Muscle layer of colon (tissue), 2 donors: ENCODE measurements around the gene ACTMAP.
A peak's percentile ranks its signal among the peaks of the same experiment; 100 is the strongest.

ENCODE experiments used
- H3K27ac ChIP-seq: one replicate; pipeline ENCODE4 v1.7.0; 2013; ENCODE audit warnings: low read depth, mild to moderate bottlenecking, low read length, moderate library complexity
- H3K27me3 ChIP-seq, 2 donors: one replicate each; pipeline ENCODE4 v1.7.0; 2013; ENCODE audit warnings: low read length in 2 of 2, mild to moderate bottlenecking in 2 of 2; ENCODE audit not compliant: insufficient read depth in 2 of 2, control insufficient read depth in 1 of 2
- H3K36me3 ChIP-seq: one replicate; pipeline ENCODE4 v1.7.0; 2013; ENCODE audit warnings: mild to moderate bottlenecking, low read length; ENCODE audit not compliant: insufficient read depth
- H3K4me1 ChIP-seq: one replicate; pipeline ENCODE4 v1.7.0; 2013; ENCODE audit warnings: mild to moderate bottlenecking, low read length; ENCODE audit not compliant: insufficient read depth
- H3K4me3 ChIP-seq, 2 donors: one replicate each; pipeline ENCODE4 v1.7.0; 2013; ENCODE audit warnings: low read length in 2 of 2, low read depth in 1 of 2, mild to moderate bottlenecking in 1 of 2, moderate library complexity in 1 of 2
- H3K9ac ChIP-seq: one replicate; pipeline ENCODE4 v1.7.0; 2013; ENCODE audit warnings: low read length
- H3K9me3 ChIP-seq: one replicate; pipeline ENCODE4 v1.7.0; 2013; ENCODE audit warnings: mild to moderate bottlenecking, low read length
- donor health status: abdominal sarcoma.
- donor health status: Adenocarcinoma of cecum.

Gene ACTMAP

GRCh38 chr19:40714441-40715299, 35.6 kb downstream of the ACTMAP start:
- Histone ChIP-seq H3K9ac (peak overlapping the region; percentile 44), H3K36me3 (peaks cover 14% of the 10 kb centered on the region), H3K4me1 (peaks cover 39% of the 10 kb centered on the region), H3K27ac (peak overlapping the region; percentile 94), H3K9me3 (no peaks in the 10 kb centered on the region), H3K27me3 (no peaks in the 10 kb centered on the region), H3K4me3 (peak overlapping the region; percentile 44 to 81)

GRCh38 chr19:40713939-40714338, 36.3 kb downstream of the ACTMAP start:
- Histone ChIP-seq H3K9me3 (no peaks in the 10 kb centered on the region), H3K36me3 (peaks cover 21% of the 10 kb centered on the region), H3K27me3 (no peaks in the 10 kb centered on the region), H3K4me1 (peaks cover 34% of the 10 kb centered on the region), H3K9ac (peak overlapping the region; percentile 44), H3K4me3 (peak overlapping the region in 1 of 2 donors; percentile 44), H3K27ac (peak overlapping the region; percentile 94)

GRCh38 chr19:40709817-40710216, 40.5 kb downstream of the ACTMAP start:
- Histone ChIP-seq H3K27ac (no peak overlapping the region), H3K27me3 (no peaks in the 10 kb centered on the region), H3K9me3 (no peaks in the 10 kb centered on the region), H3K36me3 (peaks cover 32% of the 10 kb centered on the region), H3K4me1 (peaks cover 10% of the 10 kb centered on the region), H3K4me3 (no peak overlapping the region), H3K9ac (no peak overlapping the region)

GRCh38 chr19:40707615-40708014, 42.7 kb downstream of the ACTMAP start:
- Histone ChIP-seq H3K9ac (no peak overlapping the region), H3K27ac (no peak overlapping the region), H3K4me3 (no peak overlapping the region), H3K4me1 (peaks cover 8% of the 10 kb centered on the region), H3K36me3 (peaks cover 46% of the 10 kb centered on the region), H3K9me3 (no peaks in the 10 kb centered on the region), H3K27me3 (no peaks in the 10 kb centered on the region)

- no peak overlapping the region for H3K9ac ChIP-seq
- H3K27ac ChIP-seq = no peak overlapping the region
- H3K4me3 ChIP-seq = no peak overlapping the region
- H3K36me3 ChIP-seq = peaks cover 40% of the 10 kb centered on the region
- H3K4me1 ChIP-seq = peaks cover 15% of the 10 kb centered on the region
- H3K9me3 ChIP-seq = no peaks in the 10 kb centered on the region
- H3K27me3 ChIP-seq = no peaks in the 10 kb centered on the region
These were observed 44.2 kb downstream of the ACTMAP start for GRCh38 chr19:40705950-40706619.

GRCh38 chr19:40705362-40705651, 45.0 kb downstream of the ACTMAP start:
- Histone ChIP-seq H3K4me1 (peaks cover 15% of the 10 kb centered on the region), H3K27ac (no peak overlapping the region), H3K9me3 (no peaks in the 10 kb centered on the region), H3K36me3 (peaks cover 36% of the 10 kb centered on the region), H3K27me3 (no peaks in the 10 kb centered on the region), H3K9ac (no peak overlapping the region), H3K4me3 (no peak overlapping the region)

- peaks cover 15% of the 10 kb centered on the region for H3K4me1 ChIP-seq
- no peaks in the 10 kb centered on the region for H3K27me3 ChIP-seq
- no peak overlapping the region for H3K9ac ChIP-seq
- H3K36me3 ChIP-seq = peaks cover 33% of the 10 kb centered on the region
- no peaks in the 10 kb centered on the region for H3K9me3 ChIP-seq
- H3K4me3 ChIP-seq = no peak overlapping the region
- H3K27ac ChIP-seq = no peak overlapping the region
These were observed 45.6 kb downstream of the ACTMAP start for GRCh38 chr19:40704491-40705361.

- no peak overlapping the region for H3K4me3 ChIP-seq
- peaks cover 15% of the 10 kb centered on the region for H3K4me1 ChIP-seq
- no peaks in the 10 kb centered on the region for H3K9me3 ChIP-seq
- no peaks in the 10 kb centered on the region for H3K27me3 ChIP-seq
- H3K27ac ChIP-seq = peak overlapping the region; percentile 54
- H3K9ac ChIP-seq = no peak overlapping the region
- peaks cover 23% of the 10 kb centered on the region for H3K36me3 ChIP-seq
These were observed 47.1 kb downstream of the ACTMAP start for GRCh38 chr19:40703029-40703755.

GRCh38 chr19:40702337-40703012, 47.8 kb downstream of the ACTMAP start:
- Histone ChIP-seq H3K27ac (peak overlapping the region; percentile 54), H3K9me3 (no peaks in the 10 kb centered on the region), H3K9ac (no peak overlapping the region), H3K4me3 (no peak overlapping the region), H3K4me1 (peaks cover 15% of the 10 kb centered on the region), H3K27me3 (no peaks in the 10 kb centered on the region), H3K36me3 (peaks cover 23% of the 10 kb centered on the region)

GRCh38 chr19:40701758-40702157, 48.5 kb downstream of the ACTMAP start:
- H3K9ac ChIP-seq = no peak overlapping the region
- peaks cover 15% of the 10 kb centered on the region for H3K4me1 ChIP-seq
- H3K36me3 ChIP-seq = peaks cover 23% of the 10 kb centered on the region
- H3K4me3 ChIP-seq = no peak overlapping the region
- H3K27me3 ChIP-seq = no peaks in the 10 kb centered on the region
- H3K27ac ChIP-seq = peak overlapping the region; percentile 13
- H3K9me3 ChIP-seq = no peaks in the 10 kb centered on the region
